A673 (cell line): Measurements from ENCODE around the gene PHACTR4. TPM values are rescaled to one million over a fixed set of nuclear protein-coding genes. Genes with fewer than 3 reads are reported as not detected.

Source experiments
- BruUV-seq: library from RNA; stranded (reverse); fragments of 400-500 nt; replicated peaks from 2 replicates; lab custom pipeline; 2021; lab: Mats Ljungman, UMichigan
- CTCF ChIA-PET: fragments of 300-600 bp; sonication (Branson Sonifier 250); formaldehyde crosslinking; loops from one replicate; lab custom pipeline; 2022; ENCODE audit warnings: antibody characterized with exemption; lab: Charles Lee
- POLR2A ChIA-PET: fragments of 300-600 bp; sonication (Branson Sonifier 250); formaldehyde crosslinking; loops from one replicate; lab custom pipeline; 2022; ENCODE audit warnings: antibody characterized with exemption; ENCODE audit not compliant: low non-redundant PET; lab: Charles Lee
- DNase-seq: peaks from one replicate; pipeline ENCODE4 v3.0.0-alpha.2; 2015; ENCODE audit warnings: low spot score
- H3K27ac ChIP-seq: fragments of 200-600 bp; sonication (generic); 2 replicates; pipeline ENCODE4 v1.5.1; 2016; ENCODE audit warnings: mixed run types, low read depth, mild to moderate bottlenecking, mixed read lengths, antibody characterized with exemption, low read length; ENCODE audit not compliant: poor library complexity, severe bottlenecking
- H3K27me3 ChIP-seq: fragments of 200-600 bp; sonication (generic); replicated peaks from 2 replicates; pipeline ENCODE4 v1.6.1; 2017; ENCODE audit warnings: mixed run types, low read depth, mild to moderate bottlenecking, mixed read lengths, antibody characterized with exemption, low read length; ENCODE audit not compliant: insufficient read depth, poor library complexity
- H3K36me3 ChIP-seq: fragments of 200-600 bp; sonication (generic); 2 replicates; pipeline ENCODE4 v1.6.1; 2016; ENCODE audit warnings: mixed run types, mild to moderate bottlenecking, mixed read lengths, antibody characterized with exemption, low read length; ENCODE audit not compliant: insufficient read depth, poor library complexity, severe bottlenecking
- H3K4me1 ChIP-seq: fragments of 200-600 bp; sonication (generic); 2 replicates; pipeline ENCODE4 v1.6.1; 2017; ENCODE audit warnings: mixed run types, mild to moderate bottlenecking, mixed read lengths, antibody characterized with exemption, low read length; ENCODE audit not compliant: insufficient read depth, poor library complexity, severe bottlenecking
- H3K4me3 ChIP-seq: fragments of 200-600 bp; sonication (generic); 2 replicates; pipeline ENCODE4 v1.5.1; 2016; ENCODE audit warnings: low read depth, mixed run types, mild to moderate bottlenecking, mixed read lengths, low read length; ENCODE audit not compliant: poor library complexity, severe bottlenecking
- H3K9me3 ChIP-seq: fragments of 200-600 bp; sonication (generic); 2 replicates; pipeline ENCODE4 v1.6.1; 2016; ENCODE audit warnings: mixed run types, low read depth, mild to moderate bottlenecking, mixed read lengths, antibody characterized with exemption, low read length; ENCODE audit not compliant: poor library complexity, severe bottlenecking
- CTCF ChIP-seq: fragments of 300-800, 200-600 bp; sonication (generic); conservative IDR thresholded peaks from 2 replicates; pipeline ENCODE4 v1.5.1; 2017; ENCODE audit warnings: low read depth, mild to moderate bottlenecking, antibody characterized with exemption, low read length, moderate library complexity, mixed read lengths
- EZH2 ChIP-seq: fragments of 200-600 bp; sonication (generic); IDR thresholded peaks from 2 replicates; pipeline ENCODE4 v1.6.1; 2017; ENCODE audit warnings: borderline replicate concordance, low read depth, mild to moderate bottlenecking, mixed read lengths, antibody characterized with exemption, low read length; ENCODE audit not compliant: poor library complexity, severe bottlenecking
- intact Hi-C: fragments of 100-400 bp; cut with micrococcal nuclease; formaldehyde crosslinking; loops from one replicate; pipeline ENCODE4 v1.10.0; 2022; ENCODE audit not compliant: unreplicated experiment
- total RNA-seq: library from RNA; stranded (reverse); gene quantifications from 2 replicates; pipeline ENCODE4 v1.2.3, GENCODE V29; 2021

The PHACTR4 gene
- total RNA-seq, 1 experiment from 2014 or later: 63.4 TPM

- intact Hi-C loops: loop anchor here (5.0 to 10.0 kb wide), 3 partner anchors 72 to 265 kb away; no protein-coding TSS in a partner anchor
- BruUV-seq: no TSS peak
- peaks cover 80% of the 10 kb centered on the region for H3K36me3 ChIP-seq
- H3K27me3 ChIP-seq: no peaks in the 10 kb centered on the region
- CTCF ChIA-PET: interaction anchor here (0.6 kb wide), 1 partner anchor 65 kb away, joined by 4 read pairs; no protein-coding TSS in a partner anchor
- peak; percentile 49 for DNase-seq
- peak overlapping the region; percentile 85 for H3K4me3 ChIP-seq
- no peak for TF ChIP-seq CTCF
- H3K4me1 ChIP-seq: peaks cover 13% of the 10 kb centered on the region
- no peaks in the 10 kb centered on the region for H3K9me3 ChIP-seq
- peak overlapping the region; percentile 94 for H3K27ac ChIP-seq
- POLR2A ChIA-PET: interaction anchor here (0.6 kb wide), 1 partner anchor 70 kb away, joined by 12 read pairs; no protein-coding TSS in a partner anchor
Observed at GRCh38 chr1:28509705-28510272, 140.2 kb downstream of the PHACTR4 start.

- ChIA-PET CTCF (interaction anchor here (0.6 kb wide), 1 partner anchor 66 kb away, joined by 4 read pairs; no protein-coding TSS in a partner anchor), POLR2A (interaction anchor here (0.6 kb wide), 1 partner anchor 69 kb away, joined by 12 read pairs; no protein-coding TSS in a partner anchor)
- intact Hi-C loops: loop anchor here (10.0 kb wide), 2 partner anchors 96 to 266 kb away; no protein-coding TSS in a partner anchor
- Histone ChIP-seq H3K9me3 (no peaks in the 10 kb centered on the region), H3K27ac (peak overlapping the region; percentile 94), H3K4me3 (peak overlapping the region; percentile 85), H3K27me3 (no peaks in the 10 kb centered on the region), H3K4me1 (peaks cover 13% of the 10 kb centered on the region), H3K36me3 (peaks cover 80% of the 10 kb centered on the region)
- BruUV-seq: no TSS peak
- DNase-seq: no peak
- TF ChIP-seq CTCF (no peak), EZH2 (no peak)
Observed at GRCh38 chr1:28510273-28510969, 140.9 kb downstream of the PHACTR4 start.

- TF ChIP-seq EZH2 (no peak), CTCF (no peak)
- BruUV-seq: no TSS peak
- Histone ChIP-seq H3K36me3 (peaks cover 80% of the 10 kb centered on the region), H3K9me3 (no peaks in the 10 kb centered on the region), H3K4me3 (peak overlapping the region; percentile 85), H3K27me3 (no peaks in the 10 kb centered on the region), H3K4me1 (peaks cover 13% of the 10 kb centered on the region), H3K27ac (peak overlapping the region; percentile 94)
- DNase-seq: peak; percentile 73
- ChIA-PET POLR2A (interaction anchor here (0.5 to 0.7 kb wide), 3 partner anchors 75 to 741 kb away, joined by 4 to 5 read pairs (median 5); no protein-coding TSS in a partner anchor), CTCF (interaction anchor here (0.5 kb wide), 1 partner anchor 263 kb away, joined by 3 read pairs; no protein-coding TSS in a partner anchor)
- intact Hi-C loops: loop anchor here (10.0 kb wide), 2 partner anchors 96 to 266 kb away; no protein-coding TSS in a partner anchor
Observed at GRCh38 chr1:28510970-28511440, 141.5 kb downstream of the PHACTR4 start.
